Measurements from ENCODE around the gene CCL28. TPM values are rescaled to one million over a fixed set of nuclear protein-coding genes. Genes with fewer than 3 reads are reported as not detected.

CCL28 gene
- total and polyA plus RNA-seq, 2 experiments from 2014 or later = 5.7 to 7.1 TPM

GRCh38 chr5:43367909-43368669 is 44.1 kb downstream of the CCL28 start:
- H3F3A ChIP-seq (replicated peaks; ENCODE audit: low read depth) = no peaks in the 10 kb centered on the region
- ATAC-seq (no peak), DNase-seq (ENCODE audit: low spot score) (no peak)
- no peak overlapping the region for H3K27ac Mint-ChIP-seq
- H3K79me2 ChIP-seq (replicated peaks; ENCODE audit: insufficient read depth) = no peaks in the 10 kb centered on the region
- no peak overlapping the region for H3K4me3 ChIP-seq
- H2AFZ ChIP-seq = no peak overlapping the region
- no peaks in the 10 kb centered on the region for H3K4me1 Mint-ChIP-seq
- no peak overlapping the region for H3K4me2 ChIP-seq
- no peak overlapping the region for H3K4me3 Mint-ChIP-seq
- no peaks in the 10 kb centered on the region for H3K4me1 ChIP-seq (ENCODE audit: insufficient read depth)
- no peaks in the 10 kb centered on the region for H4K20me1 ChIP-seq (replicated peaks; ENCODE audit: insufficient read depth)
- H3K36me3 ChIP-seq (ENCODE audit: insufficient read depth) = 0 out of 2 replicates have a peak, but pooled peaks cover 7% of the 10 kb centered on the region
- H3K9me3 Mint-ChIP-seq = peaks cover 53% of the 10 kb centered on the region
- H3K27ac ChIP-seq (ENCODE audit: low read depth) = no peak overlapping the region
- H3K27me3 Mint-ChIP-seq (ENCODE audit: insufficient read depth, low read depth, poor library complexity) = peaks cover 2% of the 10 kb centered on the region
- H3K27me3 ChIP-seq (ENCODE audit: insufficient read depth) = no peaks in the 10 kb centered on the region
- H3K9me2 ChIP-seq (ENCODE audit: insufficient read depth) = no peaks in the 10 kb centered on the region
- no peak for TF ChIP-seq CREB1 (CRISPR knock-in tag; IDR thresholded peaks at IDR 0.05; ENCODE audit: low read depth)
- TF ChIP-seq EZH2phosphoT487 (IDR thresholded peaks at IDR 0.05; ENCODE audit: unreplicated experiment) = no peak
- TF ChIP-seq STAT1 (IDR thresholded peaks at IDR 0.05; ENCODE audit: unreplicated experiment) = no peak
- no peak for TF ChIP-seq ETS1 (IDR thresholded peaks at IDR 0.05)
- TF ChIP-seq ZNF331 (CRISPR knock-in tag; IDR thresholded peaks at IDR 0.05; ENCODE audit: low read depth) = no peak
- no peak for TF ChIP-seq ZNF462 (CRISPR knock-in tag; IDR thresholded peaks at IDR 0.05)
- no peak for TF ChIP-seq JUNB (IDR thresholded peaks at IDR 0.05; ENCODE audit: unreplicated experiment)
- peaks cover 13% of the 10 kb centered on the region for H3K36me3 Mint-ChIP-seq (ENCODE audit: low read depth)
